ENCODE data around the gene JUN. TPM values are rescaled to one million over a fixed set of nuclear protein-coding genes. Genes with fewer than 3 reads are reported as not detected.

JUN gene
- total RNA-seq, 1 donor from 2014 or later: 68.5 TPM

GRCh38 chr1:58815686-58816071 is 31.8 kb upstream of the JUN start:
- H3K4me3 Mint-ChIP-seq: peak overlapping the region; percentile 83
- H3K27me3 Mint-ChIP-seq (ENCODE audit: insufficient read depth): no peaks in the 10 kb centered on the region
- peak overlapping the region; percentile 86 for H3K27ac Mint-ChIP-seq
- no peaks in the 10 kb centered on the region for H3K9me3 Mint-ChIP-seq
- intact Hi-C loops (cut with micrococcal nuclease): loop anchor here (1.0 to 5.0 kb wide), 13 partner anchors 31 to 757 kb away; partner anchors contain the start of gene JUN
- peaks cover 56% of the 10 kb centered on the region for H3K4me1 Mint-ChIP-seq (ENCODE audit: low read depth)
- peaks cover 1% of the 10 kb centered on the region for H3K36me3 Mint-ChIP-seq (ENCODE audit: low read depth)
- DNase-seq (ENCODE audit: low spot score): no peak

DNA sequence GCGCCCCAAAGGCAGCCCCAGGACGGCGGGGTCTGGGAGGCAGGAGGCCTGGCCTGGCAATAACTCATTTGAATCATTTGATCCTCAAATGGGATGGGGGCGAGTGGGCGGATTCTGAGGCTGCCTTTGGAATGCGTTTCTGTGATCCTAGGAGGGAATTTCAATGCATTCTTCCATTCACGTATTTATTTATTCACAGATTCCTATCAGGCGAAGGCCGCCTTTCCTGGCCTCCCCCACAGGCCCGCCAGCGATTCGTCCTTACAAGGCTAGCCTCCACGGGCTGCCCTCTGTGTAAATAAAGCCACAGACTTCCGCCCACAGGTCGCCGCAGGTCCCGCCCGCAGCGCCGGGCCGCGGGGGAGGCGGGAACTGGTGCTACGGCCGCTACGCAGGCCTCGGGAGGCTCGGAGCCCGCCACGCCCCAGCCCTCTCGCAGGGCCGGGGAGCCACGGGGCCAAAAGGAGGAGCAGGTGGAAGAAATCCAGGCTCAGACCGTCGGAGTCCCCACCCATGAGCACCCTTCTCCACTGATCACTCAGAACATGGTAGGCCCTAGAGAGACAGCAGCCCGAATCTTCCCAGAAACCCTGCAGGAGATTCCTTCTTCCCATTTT is 31.3 kb upstream of the JUN start:
- peak overlapping the region; percentile 86 for H3K27ac Mint-ChIP-seq

GRCh38 chr1:58814251-58815068 is 30.6 kb upstream of the JUN start:
- Mint-ChIP-seq H3K27ac (peak overlapping the region; percentile 44), H3K27me3 (ENCODE audit: insufficient read depth) (no peaks in the 10 kb centered on the region), H3K4me1 (ENCODE audit: low read depth) (peaks cover 65% of the 10 kb centered on the region), H3K36me3 (ENCODE audit: low read depth) (peaks cover 1% of the 10 kb centered on the region), H3K4me3 (peak overlapping the region; percentile 56), H3K9me3 (no peaks in the 10 kb centered on the region)
- intact Hi-C loops (cut with micrococcal nuclease): loop anchor here (1.0 to 5.0 kb wide), 2 partner anchors 482 to 758 kb away; no protein-coding TSS in a partner anchor
- DNase-seq (ENCODE audit: low spot score): no peak

More for the DNA sequence above, 31.3 kb upstream of the JUN start:
- peak overlapping the region; percentile 83 for H3K4me3 Mint-ChIP-seq
- intact Hi-C loops (cut with micrococcal nuclease): loop anchor here (1.0 to 5.0 kb wide), 2 partner anchors 481 to 757 kb away; no protein-coding TSS in a partner anchor
- H3K36me3 Mint-ChIP-seq (ENCODE audit: low read depth): peaks cover 1% of the 10 kb centered on the region
- H3K9me3 Mint-ChIP-seq: no peaks in the 10 kb centered on the region
- peaks cover 57% of the 10 kb centered on the region for H3K4me1 Mint-ChIP-seq (ENCODE audit: low read depth)
- no peaks in the 10 kb centered on the region for H3K27me3 Mint-ChIP-seq (ENCODE audit: insufficient read depth)
- peak; percentile 56 for DNase-seq (ENCODE audit: low spot score)

DNA sequence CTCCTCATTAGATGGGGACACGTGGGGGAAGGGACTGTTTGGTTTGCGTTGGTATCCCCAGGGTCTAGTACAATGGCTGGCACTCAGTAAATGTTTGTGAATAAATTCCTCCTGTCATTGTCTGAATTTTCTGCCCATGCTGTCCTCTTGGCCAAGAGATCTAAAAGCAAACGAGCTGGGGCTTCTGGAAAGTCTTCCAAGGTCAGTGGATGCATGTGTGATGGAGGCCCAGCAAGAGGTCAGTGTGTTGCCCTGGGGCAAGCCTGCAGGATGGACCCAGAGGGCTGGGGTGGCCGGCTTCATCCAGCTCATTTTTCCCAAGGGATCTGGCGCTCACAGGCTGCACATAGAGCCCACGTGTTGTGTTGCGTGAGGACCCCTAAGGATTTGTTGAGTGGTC is 30.0 kb upstream of the JUN start:
- H3K27me3 Mint-ChIP-seq (ENCODE audit: insufficient read depth): no peaks in the 10 kb centered on the region
- peaks cover 68% of the 10 kb centered on the region for H3K4me1 Mint-ChIP-seq (ENCODE audit: low read depth)
- no peak for DNase-seq (ENCODE audit: low spot score)
- intact Hi-C loops (cut with micrococcal nuclease): no loop called here
- H3K4me3 Mint-ChIP-seq: peak overlapping the region; percentile 56
- no peaks in the 10 kb centered on the region for H3K9me3 Mint-ChIP-seq
- peaks cover 1% of the 10 kb centered on the region for H3K36me3 Mint-ChIP-seq (ENCODE audit: low read depth)
- H3K27ac Mint-ChIP-seq: no peak overlapping the region

- H3K36me3 Mint-ChIP-seq (ENCODE audit: low read depth): peaks cover 1% of the 10 kb centered on the region
- no peak for DNase-seq (ENCODE audit: low spot score)
- H3K4me3 Mint-ChIP-seq: peak overlapping the region; percentile 56
- H3K4me1 Mint-ChIP-seq (ENCODE audit: low read depth): peaks cover 64% of the 10 kb centered on the region
- H3K27ac Mint-ChIP-seq: peak overlapping the region; percentile 27
- intact Hi-C loops (cut with micrococcal nuclease): no loop called here
- no peaks in the 10 kb centered on the region for H3K9me3 Mint-ChIP-seq
- H3K27me3 Mint-ChIP-seq (ENCODE audit: insufficient read depth): no peaks in the 10 kb centered on the region
These were observed 29.5 kb upstream of the JUN start for GRCh38 chr1:58813361-58813760.

GRCh38 chr1:58812926-58813325 is 29.1 kb upstream of the JUN start:
- H3K4me3 Mint-ChIP-seq: peak overlapping the region; percentile 56

GRCh38 chr1:58812468-58812867 is 28.6 kb upstream of the JUN start:
- Mint-ChIP-seq H3K36me3 (ENCODE audit: low read depth) (peaks cover 6% of the 10 kb centered on the region), H3K27me3 (ENCODE audit: insufficient read depth) (no peaks in the 10 kb centered on the region), H3K9me3 (no peaks in the 10 kb centered on the region), H3K27ac (no peak overlapping the region), H3K4me3 (peak overlapping the region; percentile 56), H3K4me1 (ENCODE audit: low read depth) (peaks cover 73% of the 10 kb centered on the region)
- intact Hi-C loops (cut with micrococcal nuclease): no loop called here
- DNase-seq (ENCODE audit: low spot score): no peak

More at GRCh38 chr1:58812926-58813325, 29.1 kb upstream of the JUN start:
- Mint-ChIP-seq H3K27me3 (ENCODE audit: insufficient read depth) (no peaks in the 10 kb centered on the region), H3K9me3 (no peaks in the 10 kb centered on the region), H3K27ac (peak overlapping the region; percentile 27), H3K36me3 (ENCODE audit: low read depth) (peaks cover 3% of the 10 kb centered on the region), H3K4me1 (ENCODE audit: low read depth) (peaks cover 68% of the 10 kb centered on the region)
- intact Hi-C loops (cut with micrococcal nuclease): no loop called here
- DNase-seq (ENCODE audit: low spot score): peak; percentile 19

GRCh38 chr1:58811303-58811702 is 27.5 kb upstream of the JUN start:
- no peak overlapping the region for H3K4me3 Mint-ChIP-seq
- H3K9me3 Mint-ChIP-seq: no peaks in the 10 kb centered on the region
- H3K4me1 Mint-ChIP-seq (ENCODE audit: low read depth): peaks cover 76% of the 10 kb centered on the region
- no peak for DNase-seq (ENCODE audit: low spot score)
- H3K36me3 Mint-ChIP-seq (ENCODE audit: low read depth): peaks cover 8% of the 10 kb centered on the region
- intact Hi-C loops (cut with micrococcal nuclease): no loop called here
- H3K27ac Mint-ChIP-seq: no peak overlapping the region
- H3K27me3 Mint-ChIP-seq (ENCODE audit: insufficient read depth): no peaks in the 10 kb centered on the region

GRCh38 chr1:58809325-58810010 is 25.6 kb upstream of the JUN start:
- peaks cover 71% of the 10 kb centered on the region for H3K4me1 Mint-ChIP-seq (ENCODE audit: low read depth)
- H3K27me3 Mint-ChIP-seq (ENCODE audit: insufficient read depth): no peaks in the 10 kb centered on the region
- DNase-seq (ENCODE audit: low spot score): no peak
- intact Hi-C loops (cut with micrococcal nuclease): no loop called here
- no peak overlapping the region for H3K4me3 Mint-ChIP-seq
- H3K36me3 Mint-ChIP-seq (ENCODE audit: low read depth): peaks cover 15% of the 10 kb centered on the region
- no peak overlapping the region for H3K27ac Mint-ChIP-seq
- H3K9me3 Mint-ChIP-seq: no peaks in the 10 kb centered on the region

DNA sequence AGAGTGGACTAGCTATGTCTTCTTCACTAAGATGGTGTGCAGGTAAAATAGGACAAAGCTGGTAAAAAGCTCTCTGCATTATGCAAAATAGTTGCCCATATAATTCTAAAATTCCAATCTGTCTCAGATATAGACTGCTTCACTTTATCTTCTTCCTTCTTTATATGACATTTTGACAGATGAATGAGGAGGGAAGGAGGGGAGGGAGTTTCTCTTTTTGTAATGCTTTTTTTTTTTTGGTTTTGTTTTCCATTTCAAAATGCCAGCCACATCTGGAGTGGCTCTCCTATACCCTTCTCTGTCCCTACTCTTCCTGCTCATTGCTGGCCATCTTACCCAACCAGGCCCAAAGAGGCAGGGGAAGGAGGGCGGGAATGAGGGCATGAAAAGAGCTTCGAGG is 24.2 kb upstream of the JUN start:
- H3K36me3 Mint-ChIP-seq (ENCODE audit: low read depth): peaks cover 15% of the 10 kb centered on the region

GRCh38 chr1:58805716-58806571 is 22.1 kb upstream of the JUN start:
- Mint-ChIP-seq H3K27ac (no peak overlapping the region), H3K27me3 (ENCODE audit: insufficient read depth) (no peaks in the 10 kb centered on the region), H3K9me3 (peaks cover 4% of the 10 kb centered on the region), H3K36me3 (ENCODE audit: low read depth) (peaks cover 22% of the 10 kb centered on the region), H3K4me3 (no peak overlapping the region), H3K4me1 (ENCODE audit: low read depth) (peaks cover 43% of the 10 kb centered on the region)
- intact Hi-C loops (cut with micrococcal nuclease): no loop called here
- no peak for DNase-seq (ENCODE audit: low spot score)

More for the DNA sequence above, 24.2 kb upstream of the JUN start:
- Mint-ChIP-seq H3K4me1 (ENCODE audit: low read depth) (peaks cover 60% of the 10 kb centered on the region), H3K27me3 (ENCODE audit: insufficient read depth) (no peaks in the 10 kb centered on the region), H3K4me3 (no peak overlapping the region), H3K27ac (no peak overlapping the region), H3K9me3 (no peaks in the 10 kb centered on the region)
- DNase-seq (ENCODE audit: low spot score): no peak
- intact Hi-C loops (cut with micrococcal nuclease): no loop called here

DNA sequence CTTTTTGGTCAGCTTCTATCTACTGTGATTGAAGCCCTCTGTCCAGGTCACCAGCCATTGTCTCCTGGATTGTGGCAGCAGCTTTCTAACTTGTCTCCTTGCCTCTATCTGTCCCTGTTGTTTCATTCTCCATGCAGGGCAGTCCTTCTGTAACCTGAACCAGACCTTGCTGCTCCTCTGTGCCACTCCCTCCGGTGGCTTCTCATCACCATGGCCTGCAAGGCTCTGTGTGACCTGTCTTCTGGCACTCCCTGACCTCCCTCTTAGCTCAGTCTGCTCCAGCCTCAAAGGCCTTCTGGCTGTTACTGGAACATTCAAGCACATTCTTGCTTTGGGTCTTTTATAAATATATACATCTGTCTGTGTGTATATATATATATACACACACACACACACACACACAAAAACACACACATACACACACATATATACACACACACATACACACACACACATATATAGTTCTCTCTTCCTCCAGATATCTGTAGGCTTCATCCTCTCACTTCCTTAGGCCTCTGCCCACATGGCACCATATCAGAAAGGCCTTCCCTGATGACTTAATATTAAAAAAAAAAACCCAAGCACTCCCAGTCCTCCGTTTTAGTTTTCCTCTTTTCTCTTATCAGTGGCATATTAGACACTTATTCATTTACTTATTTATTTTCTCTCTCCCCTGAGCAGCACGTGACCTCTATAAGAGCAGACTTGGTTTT is 21.2 kb upstream of the JUN start:
- H3K27me3 Mint-ChIP-seq (ENCODE audit: insufficient read depth): no peaks in the 10 kb centered on the region
- DNase-seq (ENCODE audit: low spot score): no peak
- peaks cover 8% of the 10 kb centered on the region for H3K9me3 Mint-ChIP-seq
- intact Hi-C loops (cut with micrococcal nuclease): no loop called here
- peaks cover 40% of the 10 kb centered on the region for H3K4me1 Mint-ChIP-seq (ENCODE audit: low read depth)
- H3K4me3 Mint-ChIP-seq: no peak overlapping the region
- H3K36me3 Mint-ChIP-seq (ENCODE audit: low read depth): peaks cover 28% of the 10 kb centered on the region
- no peak overlapping the region for H3K27ac Mint-ChIP-seq

Data from activated T-helper 1 cell treated with anti-CD3 and anti-CD28 coated beads, Interleukin-12 subunit alpha, Interleukin-12 subunit beta, Interleukin-2, Interleukin-4 antibody, amounts not matched to agents 30 ng/mL and 10 ng/mL and 1 ng/mL, durations not matched to agents 14 hours and 24 hours and 36 hours (primary cell).